Measurements from ENCODE around the gene NACA2.

The NACA2 gene

GRCh38 chr17:61543786-61544415, 47.1 kb downstream of the NACA2 start:
- Histone ChIP-seq H3K27me3 (replicated peaks; ENCODE audit: control insufficient read depth, insufficient read depth, low read length) (no peaks in the 10 kb centered on the region), H3K9me3 (ENCODE audit: control insufficient read depth, low read length) (peaks cover 26% of the 10 kb centered on the region), H3K36me3 (ENCODE audit: control insufficient read depth, insufficient read depth, low read length, severe bottlenecking) (no peaks in the 10 kb centered on the region), H3K4me3 (ENCODE audit: low read length) (no peak overlapping the region), H3K9ac (ENCODE audit: low read length) (no peak overlapping the region), H3K4me1 (ENCODE audit: control insufficient read depth, insufficient read depth, low read length) (no peaks in the 10 kb centered on the region)
- DNase-seq (ENCODE audit: low read depth), result no peak

- Histone ChIP-seq H3K27me3 (replicated peaks; ENCODE audit: control insufficient read depth, insufficient read depth, low read length) (no peaks in the 10 kb centered on the region), H3K4me1 (ENCODE audit: control insufficient read depth, insufficient read depth, low read length) (no peaks in the 10 kb centered on the region), H3K36me3 (ENCODE audit: control insufficient read depth, insufficient read depth, low read length, severe bottlenecking) (no peaks in the 10 kb centered on the region), H3K9ac (ENCODE audit: low read length) (no peak overlapping the region), H3K9me3 (ENCODE audit: control insufficient read depth, low read length) (peaks cover 26% of the 10 kb centered on the region), H3K4me3 (ENCODE audit: low read length) (no peak overlapping the region)
- DNase-seq (ENCODE audit: low read depth), result no peak
These were observed 49.0 kb downstream of the NACA2 start for GRCh38 chr17:61542027-61542426.

GRCh38 chr17:61540874-61541273, 50.1 kb downstream of the NACA2 start:
- Histone ChIP-seq H3K36me3 (ENCODE audit: control insufficient read depth, insufficient read depth, low read length, severe bottlenecking) (no peaks in the 10 kb centered on the region), H3K27me3 (replicated peaks; ENCODE audit: control insufficient read depth, insufficient read depth, low read length) (no peaks in the 10 kb centered on the region), H3K4me1 (ENCODE audit: control insufficient read depth, insufficient read depth, low read length) (no peaks in the 10 kb centered on the region), H3K9ac (ENCODE audit: low read length) (no peak overlapping the region), H3K9me3 (ENCODE audit: control insufficient read depth, low read length) (peaks cover 24% of the 10 kb centered on the region), H3K4me3 (ENCODE audit: low read length) (no peak overlapping the region)
- DNase-seq (ENCODE audit: low read depth), result no peak
